WTC11 (cell line): ENCODE results near the gene CAMK2A. TPM values are rescaled to one million over a fixed set of nuclear protein-coding genes. Genes with fewer than 3 reads are reported as not detected.

ENCODE experiments used
- ATAC-seq: fragments of 200-7000 bp; cut with Tn5 transposase; 2 replicates; pipeline ENCODE4 v1.10.0; 2021; ENCODE audit warnings: mild to moderate bottlenecking, moderate library complexity
- CTCF ChIA-PET: fragments of 300-600 bp; sonication (Branson Sonifier 250); formaldehyde crosslinking; loops from one replicate; lab custom pipeline; 2021; ENCODE audit warnings: antibody characterized with exemption; lab: Charles Lee
- POLR2A ChIA-PET: fragments of 350-600 bp; sonication (Branson Sonifier 250); formaldehyde crosslinking; loops from one replicate; lab custom pipeline; 2021; ENCODE audit warnings: antibody characterized with exemption; lab: Charles Lee
- DNase-seq: peaks from one replicate; pipeline ENCODE4 v3.0.0; 2021; ENCODE audit warnings: low spot score
- H3K27ac Mint-ChIP-seq: 2 replicates; pipeline ENCODE4 v1.8.0; 2021; ENCODE audit warnings: mixed read lengths
- H3K27me3 Mint-ChIP-seq: 2 replicates; pipeline ENCODE4 v1.8.0; 2021; ENCODE audit warnings: low read depth, mild to moderate bottlenecking, moderate library complexity, mixed read lengths
- H3K36me3 Mint-ChIP-seq: 2 replicates; pipeline ENCODE4 v1.8.0; 2021; ENCODE audit warnings: mixed read lengths
- H3K4me1 Mint-ChIP-seq: 2 replicates; pipeline ENCODE4 v1.8.0; 2022; ENCODE audit warnings: mixed read lengths
- H3K4me3 Mint-ChIP-seq: 2 replicates; pipeline ENCODE4 v1.8.0; 2021; ENCODE audit warnings: mild to moderate bottlenecking, moderate library complexity, mixed read lengths
- H3K9me3 Mint-ChIP-seq: 2 replicates; pipeline ENCODE4 v1.8.0; 2021; ENCODE audit warnings: mixed read lengths
- CBFB ChIP-seq: sonication (generic); formaldehyde crosslinking; IDR thresholded peaks from 2 replicates; pipeline ENCODE4 v1.8.1; 2022; ENCODE audit warnings: mild to moderate bottlenecking, low read depth, missing genetic modification reagents
- GTF2I ChIP-seq: fragments of 250-450 bp; sonication (Bioruptor Pico); conservative IDR thresholded peaks from 2 replicates; pipeline ENCODE4 v1.4.0; 2021; ENCODE audit warnings: mild to moderate bottlenecking
- HMGXB4 ChIP-seq: sonication (generic); formaldehyde crosslinking; IDR thresholded peaks from 2 replicates; pipeline ENCODE4 v1.8.1; 2023; ENCODE audit warnings: mild to moderate bottlenecking, moderate library complexity, missing genetic modification reagents
- IRF2 ChIP-seq: sonication (generic); formaldehyde crosslinking; IDR thresholded peaks from 2 replicates; pipeline ENCODE4 v1.8.0; 2022; ENCODE audit warnings: low read depth, missing genetic modification reagents, borderline replicate concordance
- KAT7 ChIP-seq: sonication (generic); formaldehyde crosslinking; IDR thresholded peaks from 2 replicates; pipeline ENCODE4 v1.8.1; 2023; ENCODE audit warnings: missing genetic modification reagents, mild to moderate bottlenecking, borderline replicate concordance
- MAX ChIP-seq: sonication (generic); formaldehyde crosslinking; IDR thresholded peaks from 2 replicates; pipeline ENCODE4 v1.8.0; 2022; ENCODE audit warnings: mild to moderate bottlenecking, missing genetic modification reagents
- MLX ChIP-seq: sonication (generic); formaldehyde crosslinking; IDR thresholded peaks from 2 replicates; pipeline ENCODE4 v1.8.1; 2023; ENCODE audit warnings: mild to moderate bottlenecking, missing genetic modification reagents, moderate library complexity
- MXD4 ChIP-seq: fragments of 250-450 bp; sonication (Bioruptor Pico); IDR thresholded peaks from 2 replicates; pipeline ENCODE4 v1.8.0; 2021; ENCODE audit warnings: mild to moderate bottlenecking, moderate library complexity, borderline replicate concordance
- NFYB ChIP-seq: sonication (generic); formaldehyde crosslinking; conservative IDR thresholded peaks from 2 replicates; pipeline ENCODE4 v1.8.0; 2022; ENCODE audit warnings: low read depth, missing genetic modification reagents
- PRDM15 ChIP-seq: sonication (generic); formaldehyde crosslinking; IDR thresholded peaks from 2 replicates; pipeline ENCODE4 v1.8.0; 2022; ENCODE audit warnings: missing genetic modification reagents
- PRRX2 ChIP-seq: fragments of 250-450 bp; sonication (Bioruptor Pico); IDR thresholded peaks from 2 replicates; pipeline ENCODE4 v1.8.0; 2021; ENCODE audit warnings: mild to moderate bottlenecking
- SOX15 ChIP-seq: fragments of 250-450 bp; sonication (Bioruptor Pico); IDR thresholded peaks from 2 replicates; pipeline ENCODE4 v1.9.0; 2021; ENCODE audit warnings: mild to moderate bottlenecking
- STAT6 ChIP-seq: sonication (generic); formaldehyde crosslinking; conservative IDR thresholded peaks from 2 replicates; pipeline ENCODE4 v1.8.1; 2023; ENCODE audit warnings: mild to moderate bottlenecking, low read depth, missing genetic modification reagents, moderate library complexity
- TP53 ChIP-seq: sonication (generic); formaldehyde crosslinking; IDR thresholded peaks from 2 replicates; pipeline ENCODE4 v1.8.1; 2023; ENCODE audit warnings: mild to moderate bottlenecking, missing genetic modification reagents
- ZNF219 ChIP-seq: sonication (generic); formaldehyde crosslinking; IDR thresholded peaks from 2 replicates; pipeline ENCODE4 v1.8.0; 2023; ENCODE audit warnings: missing genetic modification reagents, mild to moderate bottlenecking, borderline replicate concordance
- ZNF232 ChIP-seq: sonication (generic); formaldehyde crosslinking; IDR thresholded peaks from 2 replicates; pipeline ENCODE4 v1.8.0; 2022; ENCODE audit warnings: mild to moderate bottlenecking, missing genetic modification reagents
- ZNF281 ChIP-seq: sonication (generic); formaldehyde crosslinking; IDR thresholded peaks from 2 replicates; pipeline ENCODE4 v1.8.0; 2023; ENCODE audit warnings: mild to moderate bottlenecking, missing genetic modification reagents
- ZNF416 ChIP-seq: fragments of 250-450 bp; sonication (Bioruptor Pico); IDR thresholded peaks from 2 replicates; pipeline ENCODE4 v1.9.0; 2021; ENCODE audit warnings: mild to moderate bottlenecking, inconsistent platforms
- ZNF512 ChIP-seq: sonication (generic); formaldehyde crosslinking; IDR thresholded peaks from 2 replicates; pipeline ENCODE4 v1.8.1; 2022; ENCODE audit warnings: missing genetic modification reagents, borderline replicate concordance
- total RNA-seq: library from RNA; stranded (reverse); gene quantifications from 3 replicates; pipeline ENCODE4 v1.2.3, GENCODE V29; 2021

The CAMK2A gene
- total RNA-seq, 1 experiment from 2014 or later = 0.13 TPM

GRCh38 chr5:150279330-150280020, 10.1 kb downstream of the CAMK2A start:
- no peak overlapping the region for H3K27ac Mint-ChIP-seq
- ATAC-seq = no peak
- CTCF ChIA-PET = interaction anchor here (1.2 kb wide), 1 partner anchor 71 kb away, joined by 8 read pairs; no protein-coding TSS in a partner anchor

GRCh38 chr5:150278916-150279315, 10.7 kb downstream of the CAMK2A start:
- DNase-seq = no peak
- H3K4me1 Mint-ChIP-seq = peaks cover 2% of the 10 kb centered on the region
- CTCF ChIA-PET = interaction anchor here (0.7 to 1.2 kb wide), 2 partner anchors 72 to 118 kb away, joined by 3 to 8 read pairs; no protein-coding TSS in a partner anchor
- H3K36me3 Mint-ChIP-seq = no peaks in the 10 kb centered on the region
- H3K27me3 Mint-ChIP-seq = no peaks in the 10 kb centered on the region
- H3K27ac Mint-ChIP-seq = no peak overlapping the region
- ATAC-seq = no peak
- no peak for TF ChIP-seq TP53 (CRISPR knock-in tag)
- TF ChIP-seq ZNF232 (CRISPR knock-in tag) = no peak
- no peak for TF ChIP-seq KAT7
- TF ChIP-seq SOX15 = no peak
- no peak for TF ChIP-seq ZNF281 (CRISPR knock-in tag)
- TF ChIP-seq GTF2I (CRISPR knock-in tag) = no peak
- TF ChIP-seq MLX (CRISPR knock-in tag) = no peak
- no peak for TF ChIP-seq STAT6 (CRISPR knock-in tag)
- no peak for TF ChIP-seq ZNF219
- no peak for TF ChIP-seq PRDM15
- TF ChIP-seq MXD4 = no peak
- TF ChIP-seq HMGXB4 (CRISPR knock-in tag) = no peak
- TF ChIP-seq MAX (CRISPR knock-in tag) = no peak
- TF ChIP-seq IRF2 (CRISPR knock-in tag) = no peak
- TF ChIP-seq ZNF512 (CRISPR knock-in tag) = no peak
- POLR2A ChIA-PET = no interaction called here
- H3K9me3 Mint-ChIP-seq = no peaks in the 10 kb centered on the region
- H3K4me3 Mint-ChIP-seq = no peak overlapping the region

More at GRCh38 chr5:150279330-150280020, 10.1 kb downstream of the CAMK2A start:
- no peak for TF ChIP-seq NFYB (CRISPR knock-in tag)
- no peak for TF ChIP-seq CBFB (CRISPR knock-in tag)
- no peak for TF ChIP-seq PRRX2
- no peak for TF ChIP-seq ZNF416 (CRISPR knock-in tag)
- no peak for TF ChIP-seq ZNF232 (CRISPR knock-in tag)
- Mint-ChIP-seq H3K27me3 (no peaks in the 10 kb centered on the region), H3K4me3 (no peak overlapping the region), H3K9me3 (no peaks in the 10 kb centered on the region), H3K36me3 (no peaks in the 10 kb centered on the region), H3K4me1 (peaks cover 2% of the 10 kb centered on the region)
- POLR2A ChIA-PET = no interaction called here
- DNase-seq = no peak
